ENCODE measurements around the gene NAA25. TPM values are rescaled to one million over a fixed set of nuclear protein-coding genes. Genes with fewer than 3 reads are reported as not detected.

Gene NAA25
- 167 and 302 TPM in 2 replicates for total RNA-seq (2011; cell fraction: chromatin; rRNA removed; ENCODE audit: low replicate concordance)
- 45.2 and 50.9 TPM in 2 replicates for total RNA-seq (2011; cell fraction: nucleolus; rRNA removed)
- total RNA-seq (2011; cell fraction: nucleoplasm; rRNA removed): 116 and 186 TPM in 2 replicates
- total RNA-seq (2014; rRNA removed) (31.6 and 33.9 TPM in 2 replicates), total RNA-seq (2014; rRNA removed; fragmentation: Illumina TruSeq; extraction: Trizol) (48.9 and 54.7 TPM in 2 replicates), total RNA-seq (2015; rRNA removed; fragmentation: Illumina TruSeq; extraction: Trizol) (38.9 and 41.9 TPM in 2 replicates), total RNA-seq (2021) (59.6 and 61.2 TPM in 2 replicates), polyA plus RNA-seq (2011; rRNA removed) (46.2 and 54.6 TPM in 2 replicates), polyA plus RNA-seq (2014; fragmentation: Illumina TruSeq; extraction: Trizol) (35.5 and 49.4 TPM in 2 replicates), polyA plus RNA-seq (2014; fragmentation: Nextera tagmentation; extraction: Ambion mirVana) (10 to 100 TPM; 40.6 to 53.4 TPM), polyA plus RNA-seq (2014; rRNA removed) (26.6 and 29.0 TPM in 2 replicates), polyA minus RNA-seq (2011; rRNA and poly(A)+ RNA removed) (150 and 152 TPM in 2 replicates), Bru-seq, nascent RNA (percentile 89 among the genes with signal in this experiment), BruChase-seq, experiment 1, labeled RNA remaining after a 2-hour chase (percentile 96 among the genes with signal in this experiment), BruChase-seq, experiment 2, labeled RNA remaining after a 6-hour chase (percentile 96 among the genes with signal in this experiment)
- polyA plus RNA-seq (2011; cell fraction: cytosol; rRNA removed): 10.5 and 26.2 TPM in 2 replicates
- polyA plus RNA-seq (2011; cell fraction: nucleus; rRNA removed): 44.3 and 58.7 TPM in 2 replicates
- polyA plus RNA-seq (2012): 15.7 and 17.3 TPM in 2 replicates
- 40.7 and 41.9 TPM in 2 replicates for polyA minus RNA-seq (2011; cell fraction: cytosol; rRNA and poly(A)+ RNA removed)
- polyA minus RNA-seq (2011; cell fraction: nucleus; rRNA and poly(A)+ RNA removed): 35.0 and 66.2 TPM in 2 replicates
- long read RNA-seq, experiment 1, full-length matches to known transcripts: 6 of 177 reads
- long read RNA-seq, experiment 1, partial matches to known transcripts: 109 of 177 reads
- long read RNA-seq, experiment 1, other reads (novel, unspliced or antisense): 62 of 177 reads
- long read RNA-seq, experiment 2, full-length matches to known transcripts: 5 of 27 reads
- long read RNA-seq, experiment 2, partial matches to known transcripts: 2 of 27 reads
- long read RNA-seq, experiment 2, other reads (novel, unspliced or antisense): 20 of 27 reads
- long read RNA-seq, experiment 3, partial matches to known transcripts: 48 of 62 reads
- long read RNA-seq, experiment 3, other reads (novel, unspliced or antisense): 13 of 62 reads

DNA sequence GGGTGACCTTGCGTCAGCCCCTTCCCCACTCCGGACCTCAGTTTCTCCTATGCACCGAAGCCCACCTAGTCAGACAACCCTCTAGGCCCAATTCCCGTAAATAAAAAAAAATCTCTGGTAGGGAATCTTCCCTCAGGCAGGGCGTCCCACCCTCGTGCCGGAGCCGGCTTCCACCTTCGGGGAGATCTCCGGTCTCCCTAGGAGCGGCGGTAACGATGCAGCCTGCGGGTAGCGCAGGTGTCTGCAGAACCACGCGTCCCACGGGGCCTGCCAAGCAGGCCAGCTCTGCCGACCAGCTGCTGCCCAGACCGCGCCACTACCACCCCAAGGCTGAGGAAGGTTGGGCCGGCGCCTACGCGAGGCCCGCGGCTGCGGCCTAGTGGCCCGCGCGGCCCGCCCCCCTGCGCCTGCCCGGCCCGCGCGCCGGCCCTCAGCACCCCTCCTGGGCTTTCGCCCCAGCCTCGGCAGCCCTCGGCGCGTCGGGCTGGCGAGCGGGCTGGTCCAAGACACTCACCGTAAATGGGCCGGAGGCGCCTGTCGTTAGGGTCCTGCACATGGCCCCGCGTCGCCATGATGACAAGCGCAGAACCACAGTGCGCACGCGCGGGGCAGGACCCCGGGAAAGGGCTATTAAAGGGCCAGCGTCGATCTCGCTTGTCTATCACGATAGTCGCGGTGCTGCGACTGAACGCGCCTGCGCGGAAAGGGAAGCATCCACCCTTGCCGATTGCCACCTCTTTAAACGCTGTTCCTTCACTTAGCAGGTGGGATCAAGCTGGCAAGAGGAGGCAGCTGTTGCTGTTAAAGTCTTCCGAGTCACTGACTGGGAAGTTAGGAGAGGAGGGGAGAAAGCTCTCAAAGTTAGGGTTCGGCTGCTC is at the start of gene NAA25:
Gene NAA25 (minus strand): TSS at position 582 of the 878 bp plus-strand sequence. CDS start 10 bp downstream, at position 572.
- CTCF ChIA-PET (ENCODE audit: low intra/inter-chr PET ratio): interaction anchor here (0.6 kb wide), 1 partner anchor 46 kb away, joined by 3 read pairs; no protein-coding TSS in a partner anchor
- peaks cover 57% of the 10 kb centered on the region for H3K79me2 ChIP-seq (ENCODE audit: control insufficient read depth, insufficient read depth, low read length)
- peak within 1 kb of the TSS; percentile 96 for H3K4me3 ChIP-seq
- FAIRE-seq (peak; percentile 87), ATAC-seq (peak; percentile 73), DNase-seq (ENCODE audit: extremely low read depth in 1 of 4, low spot score in 3 of 4) (peak; percentile 89 to 94 (median 92))
- no peaks in the 10 kb centered on the region for H3K9me3 ChIP-seq (replicated peaks; ENCODE audit: control insufficient read depth, insufficient read depth, low read depth, low read length)
- H3K4me1 ChIP-seq (replicated peaks in 1 of 2; ENCODE audit: control insufficient read depth in 2 of 2, insufficient read depth in 2 of 2, low read length in 2 of 2): peaks cover 32 to 36% of the 10 kb centered on the region in 2 experiments; a peak in 4 of 5 replicates
- peaks cover 36% of the 10 kb centered on the region for H3K36me3 ChIP-seq (ENCODE audit: control insufficient read depth, insufficient read depth, low read length)
- no peaks in the 10 kb centered on the region for H3K27me3 ChIP-seq (ENCODE audit: control insufficient read depth in 2 of 2, insufficient read depth in 2 of 2, low read length in 2 of 2)
- under 1% methylated on average over 70 of the region's 74 CpGs for WGBS (ENCODE audit: insufficient coverage, low coverage, missing lambda C conversion rate)
- H4K20me1 ChIP-seq (replicated peaks; ENCODE audit: control insufficient read depth, insufficient read depth, low read length): peaks cover 14% of the 10 kb centered on the region; the same call in 1 of the 2 replicates
- H3K9me1 ChIP-seq (ENCODE audit: control insufficient read depth, insufficient read depth, low read length): no peaks in the 10 kb centered on the region
- peak within 1 kb of the TSS; percentile 88 for H3K27ac ChIP-seq (ENCODE audit: extremely low read depth, low read depth, low read length)
- H3K9ac ChIP-seq (ENCODE audit: insufficient read depth in 1 of 2, low read depth in 2 of 2, low read length in 2 of 2): peak within 1 kb of the TSS; percentile 92 to 100
- peak within 1 kb of the TSS; percentile 89 for H3K4me2 ChIP-seq (ENCODE audit: insufficient read depth, low read length)
- in situ Hi-C loops (cut with MboI): no loop called here
- peak within 1 kb of the TSS; percentile 91 for H2AFZ ChIP-seq (ENCODE audit: low read depth, low read length)
- intact Hi-C loops (cut with micrococcal nuclease): loop anchor here (2.0 kb wide), 1 partner anchor 62 kb away; no protein-coding TSS in a partner anchor
- BruUV-seq (replicated peaks): no TSS peak
- POLR2A ChIA-PET: interaction anchor here (0.6 to 4.3 kb wide), 16 partner anchors 8 to 914 kb away, joined by 3 to 24 read pairs (median 4); partner anchors contain the start of genes ERP29 and TRAFD1
- peak in 1 of 2 experiments; percentile 67; a peak in 2 of 4 replicates for TF ChIP-seq NONO (IDR thresholded peaks at IDR 0.05; ENCODE audit: low read depth in 2 of 2, low read length in 1 of 2)
- TF ChIP-seq, protein P1, sequence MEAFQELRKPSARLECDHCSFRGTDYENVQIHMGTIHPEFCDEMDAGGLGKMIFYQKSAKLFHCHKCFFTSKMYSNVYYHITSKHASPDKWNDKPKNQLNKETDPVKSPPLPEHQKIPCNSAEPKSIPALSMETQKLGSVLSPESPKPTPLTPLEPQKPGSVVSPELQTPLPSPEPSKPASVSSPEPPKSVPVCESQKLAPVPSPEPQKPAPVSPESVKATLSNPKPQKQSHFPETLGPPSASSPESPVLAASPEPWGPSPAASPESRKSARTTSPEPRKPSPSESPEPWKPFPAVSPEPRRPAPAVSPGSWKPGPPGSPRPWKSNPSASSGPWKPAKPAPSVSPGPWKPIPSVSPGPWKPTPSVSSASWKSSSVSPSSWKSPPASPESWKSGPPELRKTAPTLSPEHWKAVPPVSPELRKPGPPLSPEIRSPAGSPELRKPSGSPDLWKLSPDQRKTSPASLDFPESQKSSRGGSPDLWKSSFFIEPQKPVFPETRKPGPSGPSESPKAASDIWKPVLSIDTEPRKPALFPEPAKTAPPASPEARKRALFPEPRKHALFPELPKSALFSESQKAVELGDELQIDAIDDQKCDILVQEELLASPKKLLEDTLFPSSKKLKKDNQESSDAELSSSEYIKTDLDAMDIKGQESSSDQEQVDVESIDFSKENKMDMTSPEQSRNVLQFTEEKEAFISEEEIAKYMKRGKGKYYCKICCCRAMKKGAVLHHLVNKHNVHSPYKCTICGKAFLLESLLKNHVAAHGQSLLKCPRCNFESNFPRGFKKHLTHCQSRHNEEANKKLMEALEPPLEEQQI (IDR thresholded peaks at IDR 0.05): no peak
- TF ChIP-seq, protein P2, sequence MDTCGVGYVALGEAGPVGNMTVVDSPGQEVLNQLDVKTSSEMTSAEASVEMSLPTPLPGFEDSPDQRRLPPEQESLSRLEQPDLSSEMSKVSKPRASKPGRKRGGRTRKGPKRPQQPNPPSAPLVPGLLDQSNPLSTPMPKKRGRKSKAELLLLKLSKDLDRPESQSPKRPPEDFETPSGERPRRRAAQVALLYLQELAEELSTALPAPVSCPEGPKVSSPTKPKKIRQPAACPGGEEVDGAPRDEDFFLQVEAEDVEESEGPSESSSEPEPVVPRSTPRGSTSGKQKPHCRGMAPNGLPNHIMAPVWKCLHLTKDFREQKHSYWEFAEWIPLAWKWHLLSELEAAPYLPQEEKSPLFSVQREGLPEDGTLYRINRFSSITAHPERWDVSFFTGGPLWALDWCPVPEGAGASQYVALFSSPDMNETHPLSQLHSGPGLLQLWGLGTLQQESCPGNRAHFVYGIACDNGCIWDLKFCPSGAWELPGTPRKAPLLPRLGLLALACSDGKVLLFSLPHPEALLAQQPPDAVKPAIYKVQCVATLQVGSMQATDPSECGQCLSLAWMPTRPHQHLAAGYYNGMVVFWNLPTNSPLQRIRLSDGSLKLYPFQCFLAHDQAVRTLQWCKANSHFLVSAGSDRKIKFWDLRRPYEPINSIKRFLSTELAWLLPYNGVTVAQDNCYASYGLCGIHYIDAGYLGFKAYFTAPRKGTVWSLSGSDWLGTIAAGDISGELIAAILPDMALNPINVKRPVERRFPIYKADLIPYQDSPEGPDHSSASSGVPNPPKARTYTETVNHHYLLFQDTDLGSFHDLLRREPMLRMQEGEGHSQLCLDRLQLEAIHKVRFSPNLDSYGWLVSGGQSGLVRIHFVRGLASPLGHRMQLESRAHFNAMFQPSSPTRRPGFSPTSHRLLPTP (IDR thresholded peaks at IDR 0.05; ENCODE audit: borderline replicate concordance, extremely low read depth, insufficient read length): no peak
- TF ChIP-seq, protein P3, sequence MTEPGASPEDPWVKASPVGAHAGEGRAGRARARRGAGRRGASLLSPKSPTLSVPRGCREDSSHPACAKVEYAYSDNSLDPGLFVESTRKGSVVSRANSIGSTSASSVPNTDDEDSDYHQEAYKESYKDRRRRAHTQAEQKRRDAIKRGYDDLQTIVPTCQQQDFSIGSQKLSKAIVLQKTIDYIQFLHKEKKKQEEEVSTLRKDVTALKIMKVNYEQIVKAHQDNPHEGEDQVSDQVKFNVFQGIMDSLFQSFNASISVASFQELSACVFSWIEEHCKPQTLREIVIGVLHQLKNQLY (CRISPR knock-in tag; conservative IDR thresholded peaks at IDR 0.05): no peak
- peak; percentile 26; the same call in 1 of the 2 replicates for TF ChIP-seq CTBP1 (IDR thresholded peaks at IDR 0.05; ENCODE audit: borderline replicate concordance)
- peak; percentile 58 for TF ChIP-seq FIP1L1 (IDR thresholded peaks at IDR 0.05; ENCODE audit: low read depth, low read length, poor library complexity, severe bottlenecking)
